ENCODE measurements around the gene PRKG1. TPM values are rescaled to one million over a fixed set of nuclear protein-coding genes. Genes with fewer than 3 reads are reported as not detected.

Gene PRKG1
- total and polyA plus RNA-seq, 2 of the 8 experiments (the other 6 are each of a cell fraction or from before 2014, with no cell fraction given), result 4.2 to 15.2 TPM

GRCh38 chr10:51564896-51565510 is 490.7 kb downstream of the PRKG1 start (continued):
- TF ChIP-seq, protein P1, sequence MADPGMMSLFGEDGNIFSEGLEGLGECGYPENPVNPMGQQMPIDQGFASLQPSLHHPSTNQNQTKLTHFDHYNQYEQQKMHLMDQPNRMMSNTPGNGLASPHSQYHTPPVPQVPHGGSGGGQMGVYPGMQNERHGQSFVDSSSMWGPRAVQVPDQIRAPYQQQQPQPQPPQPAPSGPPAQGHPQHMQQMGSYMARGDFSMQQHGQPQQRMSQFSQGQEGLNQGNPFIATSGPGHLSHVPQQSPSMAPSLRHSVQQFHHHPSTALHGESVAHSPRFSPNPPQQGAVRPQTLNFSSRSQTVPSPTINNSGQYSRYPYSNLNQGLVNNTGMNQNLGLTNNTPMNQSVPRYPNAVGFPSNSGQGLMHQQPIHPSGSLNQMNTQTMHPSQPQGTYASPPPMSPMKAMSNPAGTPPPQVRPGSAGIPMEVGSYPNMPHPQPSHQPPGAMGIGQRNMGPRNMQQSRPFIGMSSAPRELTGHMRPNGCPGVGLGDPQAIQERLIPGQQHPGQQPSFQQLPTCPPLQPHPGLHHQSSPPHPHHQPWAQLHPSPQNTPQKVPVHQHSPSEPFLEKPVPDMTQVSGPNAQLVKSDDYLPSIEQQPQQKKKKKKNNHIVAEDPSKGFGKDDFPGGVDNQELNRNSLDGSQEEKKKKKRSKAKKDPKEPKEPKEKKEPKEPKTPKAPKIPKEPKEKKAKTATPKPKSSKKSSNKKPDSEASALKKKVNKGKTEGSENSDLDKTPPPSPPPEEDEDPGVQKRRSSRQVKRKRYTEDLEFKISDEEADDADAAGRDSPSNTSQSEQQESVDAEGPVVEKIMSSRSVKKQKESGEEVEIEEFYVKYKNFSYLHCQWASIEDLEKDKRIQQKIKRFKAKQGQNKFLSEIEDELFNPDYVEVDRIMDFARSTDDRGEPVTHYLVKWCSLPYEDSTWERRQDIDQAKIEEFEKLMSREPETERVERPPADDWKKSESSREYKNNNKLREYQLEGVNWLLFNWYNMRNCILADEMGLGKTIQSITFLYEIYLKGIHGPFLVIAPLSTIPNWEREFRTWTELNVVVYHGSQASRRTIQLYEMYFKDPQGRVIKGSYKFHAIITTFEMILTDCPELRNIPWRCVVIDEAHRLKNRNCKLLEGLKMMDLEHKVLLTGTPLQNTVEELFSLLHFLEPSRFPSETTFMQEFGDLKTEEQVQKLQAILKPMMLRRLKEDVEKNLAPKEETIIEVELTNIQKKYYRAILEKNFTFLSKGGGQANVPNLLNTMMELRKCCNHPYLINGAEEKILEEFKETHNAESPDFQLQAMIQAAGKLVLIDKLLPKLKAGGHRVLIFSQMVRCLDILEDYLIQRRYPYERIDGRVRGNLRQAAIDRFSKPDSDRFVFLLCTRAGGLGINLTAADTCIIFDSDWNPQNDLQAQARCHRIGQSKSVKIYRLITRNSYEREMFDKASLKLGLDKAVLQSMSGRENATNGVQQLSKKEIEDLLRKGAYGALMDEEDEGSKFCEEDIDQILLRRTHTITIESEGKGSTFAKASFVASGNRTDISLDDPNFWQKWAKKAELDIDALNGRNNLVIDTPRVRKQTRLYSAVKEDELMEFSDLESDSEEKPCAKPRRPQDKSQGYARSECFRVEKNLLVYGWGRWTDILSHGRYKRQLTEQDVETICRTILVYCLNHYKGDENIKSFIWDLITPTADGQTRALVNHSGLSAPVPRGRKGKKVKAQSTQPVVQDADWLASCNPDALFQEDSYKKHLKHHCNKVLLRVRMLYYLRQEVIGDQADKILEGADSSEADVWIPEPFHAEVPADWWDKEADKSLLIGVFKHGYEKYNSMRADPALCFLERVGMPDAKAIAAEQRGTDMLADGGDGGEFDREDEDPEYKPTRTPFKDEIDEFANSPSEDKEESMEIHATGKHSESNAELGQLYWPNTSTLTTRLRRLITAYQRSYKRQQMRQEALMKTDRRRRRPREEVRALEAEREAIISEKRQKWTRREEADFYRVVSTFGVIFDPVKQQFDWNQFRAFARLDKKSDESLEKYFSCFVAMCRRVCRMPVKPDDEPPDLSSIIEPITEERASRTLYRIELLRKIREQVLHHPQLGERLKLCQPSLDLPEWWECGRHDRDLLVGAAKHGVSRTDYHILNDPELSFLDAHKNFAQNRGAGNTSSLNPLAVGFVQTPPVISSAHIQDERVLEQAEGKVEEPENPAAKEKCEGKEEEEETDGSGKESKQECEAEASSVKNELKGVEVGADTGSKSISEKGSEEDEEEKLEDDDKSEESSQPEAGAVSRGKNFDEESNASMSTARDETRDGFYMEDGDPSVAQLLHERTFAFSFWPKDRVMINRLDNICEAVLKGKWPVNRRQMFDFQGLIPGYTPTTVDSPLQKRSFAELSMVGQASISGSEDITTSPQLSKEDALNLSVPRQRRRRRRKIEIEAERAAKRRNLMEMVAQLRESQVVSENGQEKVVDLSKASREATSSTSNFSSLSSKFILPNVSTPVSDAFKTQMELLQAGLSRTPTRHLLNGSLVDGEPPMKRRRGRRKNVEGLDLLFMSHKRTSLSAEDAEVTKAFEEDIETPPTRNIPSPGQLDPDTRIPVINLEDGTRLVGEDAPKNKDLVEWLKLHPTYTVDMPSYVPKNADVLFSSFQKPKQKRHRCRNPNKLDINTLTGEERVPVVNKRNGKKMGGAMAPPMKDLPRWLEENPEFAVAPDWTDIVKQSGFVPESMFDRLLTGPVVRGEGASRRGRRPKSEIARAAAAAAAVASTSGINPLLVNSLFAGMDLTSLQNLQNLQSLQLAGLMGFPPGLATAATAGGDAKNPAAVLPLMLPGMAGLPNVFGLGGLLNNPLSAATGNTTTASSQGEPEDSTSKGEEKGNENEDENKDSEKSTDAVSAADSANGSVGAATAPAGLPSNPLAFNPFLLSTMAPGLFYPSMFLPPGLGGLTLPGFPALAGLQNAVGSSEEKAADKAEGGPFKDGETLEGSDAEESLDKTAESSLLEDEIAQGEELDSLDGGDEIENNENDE (IDR thresholded peaks at IDR 0.05; ENCODE audit: insufficient replicate concordance, low read length), result no peak
- TF ChIP-seq CBX5 (IDR thresholded peaks at IDR 0.05; ENCODE audit: low read depth, low read length) (no peak), BRCA1 (IDR thresholded peaks at IDR 0.05; ENCODE audit: low read depth, low read length) (no peak), JUND (IDR thresholded peaks at IDR 0.05; ENCODE audit: low read length) (no peak), CEBPB (IDR thresholded peaks at IDR 0.05; ENCODE audit: low read depth, low read length) (no peak), RFX5 (IDR thresholded peaks at IDR 0.05; ENCODE audit: borderline replicate concordance, low read depth, low read length) (no peak), ZNF274 (IDR thresholded peaks at IDR 0.05; ENCODE audit: borderline replicate concordance, extremely low read depth, low read length) (no peak), KDM1A (IDR thresholded peaks at IDR 0.05; ENCODE audit: borderline replicate concordance, low read length) (no peak)

All from H1 (cell line).